Measurements from ENCODE around the gene ESRRA.

DNA sequence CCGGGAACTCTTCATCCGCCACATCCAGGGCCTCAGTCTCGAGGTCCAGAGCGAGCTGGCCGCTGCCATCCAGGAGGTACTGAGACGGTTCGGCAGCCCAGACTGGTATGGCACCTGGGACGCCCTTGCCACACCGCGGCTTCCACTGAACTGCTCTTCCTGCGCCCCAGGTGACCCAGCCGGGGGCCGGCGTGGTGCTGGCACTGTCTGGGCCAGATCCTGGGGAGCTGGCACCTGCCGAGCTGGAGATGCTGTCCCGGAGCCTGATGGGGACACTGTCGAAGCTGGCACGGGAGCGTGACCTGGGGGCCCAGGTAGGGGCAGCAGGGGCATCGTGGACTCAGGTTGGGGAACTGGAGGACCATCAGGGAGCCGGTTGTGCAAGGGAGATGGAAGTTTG is 36.1 kb downstream of the ESRRA start:
- TF ChIP-seq POLR2AphosphoS5 (IDR thresholded peaks at IDR 0.05; ENCODE audit: low read depth, low read length) (no peak), TAF1 (IDR thresholded peaks at IDR 0.05; ENCODE audit: low read depth, low read length) (no peak), POLR2A (IDR thresholded peaks at IDR 0.05; ENCODE audit: low read depth, low read length) (no peak), SPI1 (IDR thresholded peaks at IDR 0.05; ENCODE audit: low read depth, low read length) (no peak), PAX5 (IDR thresholded peaks at IDR 0.05; ENCODE audit: insufficient read depth, low read length, severe bottlenecking) (no peak)
